ENCODE results near the gene BABAM2.

DNA sequence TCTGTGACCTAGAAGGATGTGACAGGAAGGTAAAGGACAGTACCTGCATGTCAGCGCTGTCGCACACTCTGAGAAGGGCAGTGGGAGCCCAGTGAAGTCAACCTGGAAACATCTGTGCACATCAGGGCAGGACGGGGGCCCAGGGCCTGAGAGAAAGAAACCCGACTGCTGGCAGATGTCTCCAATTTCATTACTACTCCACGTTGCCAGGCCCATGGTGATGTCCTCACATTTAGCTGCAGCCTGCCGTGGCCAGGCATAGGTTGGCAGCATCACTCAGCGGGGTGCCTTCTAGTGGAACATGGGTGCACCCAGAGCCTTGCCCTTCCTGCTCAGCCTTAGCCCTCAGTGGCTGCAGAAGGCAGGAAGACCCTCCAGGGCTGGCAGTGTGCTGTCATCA is 429.8 kb downstream of the BABAM2 start:
- TF ChIP-seq POLR2A (IDR thresholded peaks at IDR 0.05), result no peak
- TF ChIP-seq, protein P1, sequence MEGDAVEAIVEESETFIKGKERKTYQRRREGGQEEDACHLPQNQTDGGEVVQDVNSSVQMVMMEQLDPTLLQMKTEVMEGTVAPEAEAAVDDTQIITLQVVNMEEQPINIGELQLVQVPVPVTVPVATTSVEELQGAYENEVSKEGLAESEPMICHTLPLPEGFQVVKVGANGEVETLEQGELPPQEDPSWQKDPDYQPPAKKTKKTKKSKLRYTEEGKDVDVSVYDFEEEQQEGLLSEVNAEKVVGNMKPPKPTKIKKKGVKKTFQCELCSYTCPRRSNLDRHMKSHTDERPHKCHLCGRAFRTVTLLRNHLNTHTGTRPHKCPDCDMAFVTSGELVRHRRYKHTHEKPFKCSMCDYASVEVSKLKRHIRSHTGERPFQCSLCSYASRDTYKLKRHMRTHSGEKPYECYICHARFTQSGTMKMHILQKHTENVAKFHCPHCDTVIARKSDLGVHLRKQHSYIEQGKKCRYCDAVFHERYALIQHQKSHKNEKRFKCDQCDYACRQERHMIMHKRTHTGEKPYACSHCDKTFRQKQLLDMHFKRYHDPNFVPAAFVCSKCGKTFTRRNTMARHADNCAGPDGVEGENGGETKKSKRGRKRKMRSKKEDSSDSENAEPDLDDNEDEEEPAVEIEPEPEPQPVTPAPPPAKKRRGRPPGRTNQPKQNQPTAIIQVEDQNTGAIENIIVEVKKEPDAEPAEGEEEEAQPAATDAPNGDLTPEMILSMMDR (IDR thresholded peaks at IDR 0.05), result no peak

Data from heart left ventricle (tissue), 13 donors.